ENCODE measurements around the gene GPATCH11.

GPATCH11 gene

GRCh38 chr2:37109523-37109922 is 25.2 kb downstream of the GPATCH11 start:
- DNase-seq: no peak

GRCh38 chr2:37110306-37111212 is 26.2 kb downstream of the GPATCH11 start:
- DNase-seq: no peak

- DNase-seq: no peak
These were observed 27.6 kb downstream of the GPATCH11 start for GRCh38 chr2:37111958-37112357.

GRCh38 chr2:37117566-37117965 is 33.2 kb downstream of the GPATCH11 start:
- no peak for DNase-seq

- no peak for DNase-seq
These were observed 34.8 kb downstream of the GPATCH11 start for GRCh38 chr2:37119157-37119556.

GRCh38 chr2:37125416-37125815 is 41.1 kb downstream of the GPATCH11 start:
- DNase-seq: no peak

- DNase-seq: no peak
These were observed 48.6 kb downstream of the GPATCH11 start for GRCh38 chr2:37132914-37133313.

- DNase-seq: no peak
These were observed 58.2 kb downstream of the GPATCH11 start for GRCh38 chr2:37142546-37142945.

GRCh38 chr2:37143974-37144373 is 59.7 kb downstream of the GPATCH11 start:
- no peak for DNase-seq

GRCh38 chr2:37146062-37146461 is 61.7 kb downstream of the GPATCH11 start:
- DNase-seq: no peak

GRCh38 chr2:37148325-37148724 is 64.0 kb downstream of the GPATCH11 start:
- DNase-seq: no peak

All from DMS53 (cell line).